Upper lobe of right lung (tissue), 1 donor: Measurements from ENCODE around the gene NBL1. TPM values are rescaled to one million over a fixed set of nuclear protein-coding genes. Genes with fewer than 3 reads are reported as not detected.
A peak's percentile ranks its signal among the peaks of the same experiment; 100 is the strongest.
"Not testable (repeated sequence)": the region's sequence is repeated elsewhere in the genome, so short reads cannot be mapped to it uniquely, and the experiment has no call there.

ENCODE experiments used
- ATAC-seq: fragments of 200-7000 bp; cut with Tn5 transposase; one replicate; pipeline ENCODE4 v1.9.1; 2020; ENCODE audit warnings: mild to moderate bottlenecking, moderate library complexity
- DNase-seq: peaks from one replicate; pipeline ENCODE4 v3.0.0-alpha.2; 2020
- H3K27ac ChIP-seq: fragments of 200-600 bp; one replicate; pipeline ENCODE4 v1.8.0; 2022
- H3K27me3 ChIP-seq: fragments of 200-600 bp; one replicate; pipeline ENCODE4 v1.8.0; 2022; ENCODE audit warnings: mild to moderate bottlenecking
- H3K36me3 ChIP-seq: fragments of 200-600 bp; one replicate; pipeline ENCODE4 v1.8.0; 2022
- H3K4me1 ChIP-seq: fragments of 200-600 bp; one replicate; pipeline ENCODE4 v1.8.0; 2022
- H3K4me3 ChIP-seq: fragments of 200-600 bp; one replicate; pipeline ENCODE4 v1.8.0; 2022; ENCODE audit warnings: mild to moderate bottlenecking
- H3K9me3 ChIP-seq: fragments of 200-600 bp; one replicate; pipeline ENCODE4 v1.8.0; 2022
- CTCF ChIP-seq: fragments of 200-600 bp; IDR thresholded peaks from one replicate; pipeline ENCODE4 v1.8.0; 2022; ENCODE audit warnings: antibody characterized with exemption
- intact Hi-C: fragments of 100-400 bp; cut with DNase I; formaldehyde crosslinking; loops from one replicate; pipeline ENCODE4 v1.11.0; 2022
- total RNA-seq: library from RNA; stranded (reverse); fragmentation: NEBNext Ultra II Directional; extraction: Animal tissue kit (Norgen Biotek cat#: 25700); gene quantifications from one replicate; pipeline ENCODE4 v1.2.1, GENCODE V29; 2021
- donor health status: DM: no; HTN: yes; CAD: no; lungs with severe emphysema.

The NBL1 gene
- total RNA-seq, 1 donor from 2014 or later, result 218 TPM

- intact Hi-C loops, result no loop called here
- DNase-seq (no peak), ATAC-seq (no peak)
- Histone ChIP-seq H3K9me3 (no peaks in the 10 kb centered on the region), H3K4me1 (no peaks in the 10 kb centered on the region), H3K27ac (no peak overlapping the region), H3K4me3 (no peak overlapping the region), H3K27me3 (no peaks in the 10 kb centered on the region), H3K36me3 (peaks cover under 1% of the 10 kb centered on the region)
- TF ChIP-seq CTCF, result no peak
These were observed 11.0 kb upstream of the NBL1 start for GRCh38 chr1:19633106-19633505.

GRCh38 chr1:19635064-19635463 lies 9.0 kb upstream of the NBL1 start:
- H3K27me3 ChIP-seq, H3K36me3 ChIP-seq, intact Hi-C loops, H3K9me3 ChIP-seq, H3K4me1 ChIP-seq, ATAC-seq, H3K4me3 ChIP-seq, H3K27ac ChIP-seq: not testable (repeated sequence)
- peak; percentile 11 for DNase-seq

- DNase-seq, result peak; percentile 20
- intact Hi-C loops, result no loop called here
- Histone ChIP-seq H3K9me3 (no peaks in the 10 kb centered on the region), H3K36me3 (no peaks in the 10 kb centered on the region), H3K27ac (no peak overlapping the region), H3K27me3 (no peaks in the 10 kb centered on the region), H3K4me3 (no peak overlapping the region), H3K4me1 (no peaks in the 10 kb centered on the region)
- no peak for TF ChIP-seq CTCF
- no peak for ATAC-seq
These were observed 8.5 kb upstream of the NBL1 start for GRCh38 chr1:19635646-19636045.

GRCh38 chr1:19636065-19636464 lies 8.0 kb upstream of the NBL1 start:
- DNase-seq (peak; percentile 17), ATAC-seq (no peak)
- no peaks in the 10 kb centered on the region for H3K36me3 ChIP-seq
- H3K4me1 ChIP-seq, result no peaks in the 10 kb centered on the region
- intact Hi-C loops, result no loop called here
- TF ChIP-seq CTCF, result no peak
- H3K4me3 ChIP-seq, result no peak overlapping the region
- H3K27me3 ChIP-seq, result no peaks in the 10 kb centered on the region
- no peak overlapping the region for H3K27ac ChIP-seq
- no peaks in the 10 kb centered on the region for H3K9me3 ChIP-seq

GRCh38 chr1:19636749-19637148 lies 7.4 kb upstream of the NBL1 start:
- peak; percentile 7 for DNase-seq
- H3K4me1 ChIP-seq, H3K9me3 ChIP-seq, H3K27ac ChIP-seq, intact Hi-C loops, H3K4me3 ChIP-seq, H3K36me3 ChIP-seq, ATAC-seq, H3K27me3 ChIP-seq: not testable (repeated sequence)

GRCh38 chr1:19637606-19638005 lies 6.5 kb upstream of the NBL1 start:
- H3K36me3 ChIP-seq, result no peaks in the 10 kb centered on the region
- no peak for TF ChIP-seq CTCF
- no peak for DNase-seq
- H3K9me3 ChIP-seq, result no peaks in the 10 kb centered on the region
- no peak overlapping the region for H3K4me3 ChIP-seq
- peaks cover 11% of the 10 kb centered on the region for H3K27me3 ChIP-seq
- H3K27ac ChIP-seq, result no peak overlapping the region
- H3K4me1 ChIP-seq, result no peaks in the 10 kb centered on the region
- intact Hi-C loops, result no loop called here
- ATAC-seq, result no peak

- DNase-seq, intact Hi-C loops, H3K36me3 ChIP-seq, H3K4me1 ChIP-seq, ATAC-seq, H3K9me3 ChIP-seq, H3K27ac ChIP-seq, H3K4me3 ChIP-seq: not testable (repeated sequence)
- peaks cover 17% of the 10 kb centered on the region for H3K27me3 ChIP-seq
These were observed 4.9 kb upstream of the NBL1 start for GRCh38 chr1:19639228-19639627.
